ENCODE data around the gene MARCHF10.

GRCh38 chr17:62660629-62661118 lies 147.4 kb downstream of the MARCHF10 start:
- TF ChIP-seq POLR2A (IDR thresholded peaks at IDR 0.05) (no peak), CTCF (IDR thresholded peaks at IDR 0.05) (no peak)

Data from ovary (tissue), 3 donors.